GM23338 (cell line): ENCODE data around the gene GALNT14. TPM values are rescaled to one million over a fixed set of nuclear protein-coding genes. Genes with fewer than 3 reads are reported as not detected.

Source experiments
- ATAC-seq: fragments of 200-7000 bp; cut with Tn5 transposase; 3 replicates; pipeline ENCODE4 v1.9.1; 2020
- DNase-seq: peaks from one replicate; pipeline ENCODE4 v3.0.0-alpha.2; 2015; ENCODE audit warnings: low spot score
- H2AFZ ChIP-seq: fragments of 200-600 bp; sonication (generic); 2 replicates; pipeline ENCODE4 v1.8.0; 2016; ENCODE audit warnings: antibody characterized with exemption, mild to moderate bottlenecking, moderate library complexity
- H3F3A ChIP-seq: fragments of 200-600 bp; sonication (generic); replicated peaks from 2 replicates; pipeline ENCODE4 v1.8.0; 2017; ENCODE audit warnings: antibody characterized with exemption, mixed run types, low read depth
- H3K27ac ChIP-seq: fragments of 200-600 bp; sonication (generic); 2 replicates; pipeline ENCODE4 v1.6.1; 2016; ENCODE audit warnings: low read depth
- H3K27me3 ChIP-seq: fragments of 200-600 bp; sonication (generic); 2 replicates; pipeline ENCODE4 v1.8.0; 2016; ENCODE audit warnings: mild to moderate bottlenecking, mixed run types, moderate library complexity; ENCODE audit not compliant: insufficient read depth
- H3K36me3 ChIP-seq: fragments of 200-600 bp; sonication (generic); 2 replicates; pipeline ENCODE4 v1.8.0; 2016; ENCODE audit warnings: mild to moderate bottlenecking; ENCODE audit not compliant: insufficient read depth
- H3K4me1 ChIP-seq: fragments of 200-600 bp; sonication (generic); 2 replicates; pipeline ENCODE4 v1.8.0; 2016; ENCODE audit warnings: mild to moderate bottlenecking, moderate library complexity; ENCODE audit not compliant: insufficient read depth
- H3K4me2 ChIP-seq: fragments of 200-600 bp; sonication (generic); 2 replicates; pipeline ENCODE4 v1.7.1; 2017; ENCODE audit warnings: mixed run types
- H3K4me3 ChIP-seq: fragments of 200-600 bp; sonication (generic); 2 replicates; pipeline ENCODE4 v1.6.1; 2016; ENCODE audit warnings: mixed run types
- H3K79me2 ChIP-seq: fragments of 200-600 bp; sonication (generic); replicated peaks from 2 replicates; pipeline ENCODE4 v1.8.0; 2017; ENCODE audit warnings: mild to moderate bottlenecking; ENCODE audit not compliant: insufficient read depth
- H3K9me2 ChIP-seq: fragments of 200-600 bp; sonication (generic); 2 replicates; pipeline ENCODE4 v1.8.0; 2017; ENCODE audit not compliant: insufficient read depth
- H4K20me1 ChIP-seq: fragments of 200-600 bp; sonication (generic); replicated peaks from 2 replicates; pipeline ENCODE4 v1.8.0; 2017; ENCODE audit warnings: mild to moderate bottlenecking; ENCODE audit not compliant: insufficient read depth
- H3K27ac Mint-ChIP-seq: 2 replicates; pipeline ENCODE4 v1.8.0; 2020; ENCODE audit warnings: inconsistent platforms, mild to moderate bottlenecking, moderate library complexity, mixed read lengths
- H3K27me3 Mint-ChIP-seq: 3 replicates; pipeline ENCODE4 v1.8.0; 2022; ENCODE audit warnings: low read depth, mild to moderate bottlenecking, moderate library complexity, mixed read lengths, inconsistent platforms; ENCODE audit not compliant: insufficient read depth, poor library complexity
- H3K36me3 Mint-ChIP-seq: 3 replicates; pipeline ENCODE4 v1.8.0; 2021; ENCODE audit warnings: low read depth, mild to moderate bottlenecking, inconsistent platforms, moderate library complexity, mixed read lengths
- H3K4me1 Mint-ChIP-seq: 3 replicates; pipeline ENCODE4 v1.8.0; 2020; ENCODE audit warnings: mild to moderate bottlenecking, inconsistent platforms, mixed read lengths
- H3K4me3 Mint-ChIP-seq: 3 replicates; pipeline ENCODE4 v1.8.0; 2021; ENCODE audit warnings: moderate library complexity, mild to moderate bottlenecking, inconsistent platforms, mixed read lengths
- H3K9me3 Mint-ChIP-seq: 3 replicates; pipeline ENCODE4 v1.8.0; 2020; ENCODE audit warnings: moderate library complexity, mild to moderate bottlenecking, inconsistent platforms, mixed read lengths
- CTCF ChIP-seq, 2 experiments: fragments of 200-600 bp in 1 of 2; sonication (generic) in 1 of 2; conservative IDR thresholded peaks; 2 replicates each; pipeline versions ENCODE4 v1.5.1 to v1.6.1; 2016 to 2017; ENCODE audit warnings: antibody characterized with exemption in 2 of 2, low read depth in 2 of 2, mild to moderate bottlenecking in 2 of 2, moderate library complexity in 1 of 2
- ETS1 ChIP-seq: IDR thresholded peaks from 2 replicates; pipeline ENCODE4 v1.6.1; 2016; ENCODE audit warnings: antibody characterized with exemption
- EZH2 ChIP-seq: fragments of 200-600 bp; sonication (generic); IDR thresholded peaks from one replicate; pipeline ENCODE4 v1.8.0; 2017; ENCODE audit warnings: antibody characterized with exemption, mild to moderate bottlenecking, low read depth; ENCODE audit not compliant: unreplicated experiment
- EZH2phosphoT487 ChIP-seq: fragments of 200-600 bp; sonication (generic); IDR thresholded peaks from one replicate; pipeline ENCODE4 v1.8.1; 2018; ENCODE audit warnings: antibody characterized with exemption; ENCODE audit not compliant: unreplicated experiment
- JUNB ChIP-seq: IDR thresholded peaks from one replicate; pipeline ENCODE4 v1.6.1; 2016; ENCODE audit warnings: antibody characterized with exemption; ENCODE audit not compliant: unreplicated experiment
- NANOG ChIP-seq: IDR thresholded peaks from 2 replicates; pipeline ENCODE4 v1.6.1; 2016; ENCODE audit warnings: antibody characterized with exemption, borderline replicate concordance
- POLR2AphosphoS5 ChIP-seq: IDR thresholded peaks from 2 replicates; pipeline ENCODE4 v1.6.1; 2016; ENCODE audit warnings: antibody characterized with exemption, low read depth
- ZNF114 ChIP-seq: fragments of 250-450 bp; sonication (Bioruptor Pico); IDR thresholded peaks from 2 replicates; pipeline ENCODE4 v1.5.0; 2020; ENCODE audit warnings: mild to moderate bottlenecking, moderate library complexity
- ZNF331 ChIP-seq: fragments of 250-450 bp; sonication (Bioruptor Pico); IDR thresholded peaks from 2 replicates; pipeline ENCODE4 v1.5.0; 2020; ENCODE audit warnings: low read depth, mild to moderate bottlenecking, moderate library complexity
- ZNF462 ChIP-seq: fragments of 250-450 bp; sonication (Bioruptor Pico); IDR thresholded peaks from 2 replicates; pipeline ENCODE4 v1.5.0; 2020; ENCODE audit warnings: mild to moderate bottlenecking, moderate library complexity
- polyA plus RNA-seq: library from polyadenylated mRNA; unstranded; fragments of >200 nt; fragmentation: Nextera tagmentation; extraction: Ambion mirVana; gene quantifications from 2 replicates; pipeline ENCODE4 v1.2.1, GENCODE V29; 2016
- total RNA-seq: library from RNA; depleted of rRNA; stranded (reverse); fragments of >200 nt; shearing (Covaris generic); gene quantifications from 2 replicates; pipeline ENCODE4 v1.2.3, GENCODE V29; 2014

GALNT14 gene
- total and polyA plus RNA-seq, 2 experiments from 2014 or later, result 5.4 to 7.7 TPM

DNA sequence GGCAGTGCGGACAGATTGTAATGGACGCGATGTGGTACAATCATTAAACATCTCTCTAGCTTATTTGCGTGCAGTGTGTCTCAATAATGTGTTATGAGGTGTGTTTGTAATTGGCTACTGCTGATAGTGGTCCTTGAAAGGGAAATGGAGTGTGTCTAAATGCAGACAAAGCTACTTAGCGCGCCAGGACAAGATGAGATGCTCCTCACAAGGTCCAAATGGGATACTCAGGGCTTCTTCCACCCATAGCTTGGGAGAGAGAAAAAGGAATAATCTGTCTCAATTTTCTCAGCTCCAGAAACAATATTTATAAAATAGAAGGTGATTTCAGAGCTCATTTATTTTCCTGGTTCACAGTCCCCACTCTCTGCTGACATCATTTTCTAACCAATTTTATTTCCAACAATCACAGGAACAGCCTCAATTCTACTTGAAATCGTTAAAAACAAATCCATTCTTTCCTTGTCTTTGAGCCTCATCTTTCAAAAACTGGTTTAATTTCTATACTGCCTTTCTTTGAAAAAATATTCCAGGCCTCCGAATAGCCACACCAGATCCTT, 28.5 kb downstream of the GALNT14 start:
- TF ChIP-seq EZH2 (no peak), NANOG (no peak), ZNF462 (CRISPR knock-in tag) (no peak), ZNF114 (CRISPR knock-in tag) (no peak), ETS1 (no peak), ZNF331 (CRISPR knock-in tag) (no peak), CTCF (conservative IDR thresholded peaks at IDR 0.05; ENCODE audit: low read depth in 2 of 2) (no peak), JUNB (no peak), POLR2AphosphoS5 (no peak), EZH2phosphoT487 (no peak)
- no peak overlapping the region for H3K27ac ChIP-seq
- peaks cover 17% of the 10 kb centered on the region for H3K36me3 Mint-ChIP-seq
- H3K27ac Mint-ChIP-seq, result no peak overlapping the region
- H3K4me1 ChIP-seq, result peaks cover 3% of the 10 kb centered on the region; the same call in 1 of the 2 replicates
- peaks cover 18% of the 10 kb centered on the region for H3K9me3 Mint-ChIP-seq
- H2AFZ ChIP-seq, result no peak overlapping the region
- H3K79me2 ChIP-seq, result no peaks in the 10 kb centered on the region
- H3K4me2 ChIP-seq, result no peak overlapping the region
- H3K4me3 Mint-ChIP-seq, result no peak overlapping the region
- no peak overlapping the region for H3K4me3 ChIP-seq
- H4K20me1 ChIP-seq, result no peaks in the 10 kb centered on the region; the same call in 1 of the 2 replicates
- no peaks in the 10 kb centered on the region for H3K27me3 Mint-ChIP-seq
- H3K9me2 ChIP-seq, result 0 out of 2 replicates have a peak, but pooled peaks cover 4% of the 10 kb centered on the region
- no peaks in the 10 kb centered on the region for H3F3A ChIP-seq
- H3K36me3 ChIP-seq, result no peaks in the 10 kb centered on the region
- DNase-seq (no peak), ATAC-seq (no peak)
- H3K4me1 Mint-ChIP-seq, result no peaks in the 10 kb centered on the region
- H3K27me3 ChIP-seq, result no peaks in the 10 kb centered on the region
